Liver (tissue), 9 donors: Measurements from ENCODE around the gene MT1F. TPM values are rescaled to one million over a fixed set of nuclear protein-coding genes. Genes with fewer than 3 reads are reported as not detected.

ENCODE experiments used
- DNase-seq: peaks from one replicate; pipeline ENCODE4 v3.0.0-alpha.2; 2017; ENCODE audit warnings: low spot score
- H3K27ac ChIP-seq, 2 donors: one replicate each; pipeline ENCODE4 v1.7.0; 2013; ENCODE audit warnings: inconsistent platforms in 2 of 2, low read length in 2 of 2, control low read depth in 1 of 2, low read depth in 1 of 2, mild to moderate bottlenecking in 1 of 2
- H3K27me3 ChIP-seq, 4 donors: one replicate each; pipeline versions ENCODE4 v1.6.1 to v1.7.0; 2013; ENCODE audit warnings: low read length in 3 of 4, inconsistent platforms in 1 of 4, mild to moderate bottlenecking in 1 of 4, moderate library complexity in 1 of 4; ENCODE audit not compliant: control insufficient read depth in 4 of 4, insufficient read depth in 4 of 4
- H3K36me3 ChIP-seq, 4 donors: one replicate each; pipeline versions ENCODE4 v1.6.1 to v1.7.0; 2013; ENCODE audit warnings: low read length in 3 of 4, mild to moderate bottlenecking in 3 of 4, low read depth in 1 of 4, moderate library complexity in 1 of 4; ENCODE audit not compliant: control insufficient read depth in 4 of 4, insufficient read depth in 3 of 4
- H3K4me1 ChIP-seq, 4 donors: one replicate each; pipeline versions ENCODE4 v1.6.1 to v1.7.0; 2013; ENCODE audit warnings: low read length in 3 of 4, mild to moderate bottlenecking in 3 of 4, moderate library complexity in 1 of 4; ENCODE audit not compliant: control insufficient read depth in 4 of 4, insufficient read depth in 4 of 4
- H3K4me3 ChIP-seq, 3 donors: one replicate each; pipeline versions ENCODE4 v1.6.1 to v1.7.0; 2013; ENCODE audit warnings: low read length in 3 of 3, control low read depth in 1 of 3, low read depth in 1 of 3, mild to moderate bottlenecking in 1 of 3
- H3K9ac ChIP-seq, 2 donors: one replicate each; pipeline ENCODE4 v1.7.0; 2013; ENCODE audit warnings: low read length in 2 of 2, mild to moderate bottlenecking in 2 of 2, moderate library complexity in 2 of 2, control low read depth in 1 of 2, low read depth in 1 of 2
- H3K9me3 ChIP-seq, 4 donors: one replicate each; pipeline versions ENCODE4 v1.6.1 to v1.7.0; 2013; ENCODE audit warnings: low read length in 3 of 4; ENCODE audit not compliant: control insufficient read depth in 4 of 4
- ATF3 ChIP-seq: IDR thresholded peaks from 2 replicates; pipeline ENCODE4 v1.6.1; 2016; ENCODE audit warnings: antibody characterized with exemption
- EGR1 ChIP-seq, 2 donors: IDR thresholded peaks; 2 replicates each; pipeline ENCODE4 v1.6.1; 2016 to 2018; ENCODE audit warnings: antibody characterized with exemption in 2 of 2, low read depth in 2 of 2
- FOXA1 ChIP-seq: IDR thresholded peaks from 2 replicates; pipeline ENCODE4 v1.6.1; 2016; ENCODE audit warnings: antibody characterized with exemption
- FOXA2 ChIP-seq: IDR thresholded peaks from 2 replicates; pipeline ENCODE4 v1.6.1; 2016; ENCODE audit warnings: antibody characterized with exemption
- GABPA ChIP-seq, 2 donors: IDR thresholded peaks in 1 of 2; conservative IDR thresholded peaks in 1 of 2; 2 replicates each; pipeline ENCODE4 v1.6.1; 2016; ENCODE audit warnings: antibody characterized with exemption in 2 of 2, mild to moderate bottlenecking in 1 of 2, moderate library complexity in 1 of 2
- HNF4A ChIP-seq, 2 donors: conservative IDR thresholded peaks; 2 replicates each; pipeline ENCODE4 v1.6.1; 2016; ENCODE audit warnings: antibody characterized with exemption in 2 of 2, mild to moderate bottlenecking in 2 of 2
- HNF4G ChIP-seq: IDR thresholded peaks from 2 replicates; pipeline ENCODE4 v1.6.1; 2016; ENCODE audit warnings: antibody characterized with exemption
- JUND ChIP-seq, 2 donors: IDR thresholded peaks; 2 replicates each; pipeline ENCODE4 v1.6.1; 2016; ENCODE audit warnings: antibody characterized with exemption in 2 of 2
- MAX ChIP-seq: IDR thresholded peaks from 2 replicates; pipeline ENCODE4 v1.6.1; 2016; ENCODE audit warnings: antibody characterized with exemption
- NR2F2 ChIP-seq: IDR thresholded peaks from 2 replicates; pipeline ENCODE4 v1.6.1; 2016; ENCODE audit warnings: antibody characterized with exemption
- RAD21 ChIP-seq, 2 donors: IDR thresholded peaks; 2 replicates each; pipeline ENCODE4 v1.6.1; 2016; ENCODE audit warnings: antibody characterized with exemption in 2 of 2, mild to moderate bottlenecking in 2 of 2
- REST ChIP-seq: IDR thresholded peaks from 2 replicates; pipeline ENCODE4 v1.6.1; 2016; ENCODE audit warnings: antibody characterized with exemption, mild to moderate bottlenecking
- RXRA ChIP-seq, 2 donors: IDR thresholded peaks; 2 replicates each; pipeline ENCODE4 v1.6.1; 2017 to 2018; ENCODE audit warnings: antibody characterized with exemption in 2 of 2, mild to moderate bottlenecking in 1 of 2
- SP1 ChIP-seq: IDR thresholded peaks from 2 replicates; pipeline ENCODE4 v1.6.1; 2018; ENCODE audit warnings: antibody characterized with exemption, mild to moderate bottlenecking
- TAF1 ChIP-seq: conservative IDR thresholded peaks from 2 replicates; pipeline ENCODE4 v1.6.1; 2016; ENCODE audit warnings: antibody characterized with exemption, mild to moderate bottlenecking
- YY1 ChIP-seq: IDR thresholded peaks from 2 replicates; pipeline ENCODE4 v1.6.1; 2016; ENCODE audit warnings: antibody characterized with exemption, mild to moderate bottlenecking
- ZBTB33 ChIP-seq: IDR thresholded peaks from 2 replicates; pipeline ENCODE4 v1.6.1; 2016; ENCODE audit warnings: antibody characterized with exemption
- WGBS: extraction: QIAGEN DNeasy Blood & Tissue Kit; methylation state at CpG from one replicate; pipeline ENCODE4 v1.1.7; 2013; 5-methylcytosine and 5-hydroxymethylcytosine counted together
- polyA plus RNA-seq, 2 donors: library from polyadenylated mRNA; stranded (reverse) in 1 of 2; unstranded in 1 of 2; fragments of 200-250 nt in 1 of 2; fragments of >200 nt in 1 of 2; fragmentation: Nextera tagmentation in 1 of 2; extraction: Ambion mirVana in 1 of 2; gene quantifications; one replicate each; pipeline versions ENCODE4 v1.2.1 to v1.2.3, GENCODE V29; 2013 to 2015
- total RNA-seq, 2 donors: library from RNA; depleted of rRNA; stranded (reverse); fragments of >200 nt; gene quantifications; one replicate each; pipeline ENCODE4 v1.2.3, GENCODE V29; 2014
- TF ChIP-seq, protein P1 (sequence below): fragments of 150-350 bp; IDR thresholded peaks from 2 replicates; pipeline ENCODE4 v1.5.1; 2017; ENCODE audit warnings: improper control_type of control experiment, low read depth, low read length; ENCODE audit not compliant: missing input control
- donor health status: healthy.
- donor health status: healthy.
- donor health status: healthy.
- donor health status: healthy.
- donor health status: healthy.

Gene MT1F
- total RNA-seq (100 to 1,000 TPM in 1 of 2 donors, 10 to 100 TPM in 1; 14.2 to 142 TPM), polyA plus RNA-seq (100 to 1,000 TPM; 126 to 895 TPM)

GRCh38 chr16:56657555-56658326 is at the start of gene MT1F:
Gene MT1F (plus strand): TSS chr16:56657959. CDS start chr16:56658059, 100 bp downstream.
- Histone ChIP-seq H3K36me3 (peaks cover 0 to 3% (median 0%) of the 10 kb centered on the region in 4 donors), H3K9ac (peak within 1 kb of the TSS; percentile 48 to 55)

More at GRCh38 chr16:56657555-56658326, at the start of gene MT1F:
- peak; percentile 42 to 67 for TF ChIP-seq RAD21 (IDR thresholded peaks at IDR 0.05)
- peak; percentile 12 for TF ChIP-seq REST
- TF ChIP-seq SP1: peak; percentile 94
- TF ChIP-seq TAF1: peak; percentile 36
- TF ChIP-seq GABPA (IDR thresholded peaks at IDR 0.05 in 1 of 2, conservative IDR thresholded peaks at IDR 0.05 in 1 of 2): no peak
- no peak for TF ChIP-seq FOXA1
- TF ChIP-seq RXRA (IDR thresholded peaks at IDR 0.05): peak; percentile 84 to 91
- TF ChIP-seq EGR1 (IDR thresholded peaks at IDR 0.05; ENCODE audit: low read depth in 2 of 2): no peak
- TF ChIP-seq NR2F2: peak; percentile 46
- peak in 1 of 2 donors; percentile 42 for TF ChIP-seq JUND (IDR thresholded peaks at IDR 0.05)
- TF ChIP-seq FOXA2: no peak
- TF ChIP-seq ZBTB33: no peak
- TF ChIP-seq, protein P1, sequence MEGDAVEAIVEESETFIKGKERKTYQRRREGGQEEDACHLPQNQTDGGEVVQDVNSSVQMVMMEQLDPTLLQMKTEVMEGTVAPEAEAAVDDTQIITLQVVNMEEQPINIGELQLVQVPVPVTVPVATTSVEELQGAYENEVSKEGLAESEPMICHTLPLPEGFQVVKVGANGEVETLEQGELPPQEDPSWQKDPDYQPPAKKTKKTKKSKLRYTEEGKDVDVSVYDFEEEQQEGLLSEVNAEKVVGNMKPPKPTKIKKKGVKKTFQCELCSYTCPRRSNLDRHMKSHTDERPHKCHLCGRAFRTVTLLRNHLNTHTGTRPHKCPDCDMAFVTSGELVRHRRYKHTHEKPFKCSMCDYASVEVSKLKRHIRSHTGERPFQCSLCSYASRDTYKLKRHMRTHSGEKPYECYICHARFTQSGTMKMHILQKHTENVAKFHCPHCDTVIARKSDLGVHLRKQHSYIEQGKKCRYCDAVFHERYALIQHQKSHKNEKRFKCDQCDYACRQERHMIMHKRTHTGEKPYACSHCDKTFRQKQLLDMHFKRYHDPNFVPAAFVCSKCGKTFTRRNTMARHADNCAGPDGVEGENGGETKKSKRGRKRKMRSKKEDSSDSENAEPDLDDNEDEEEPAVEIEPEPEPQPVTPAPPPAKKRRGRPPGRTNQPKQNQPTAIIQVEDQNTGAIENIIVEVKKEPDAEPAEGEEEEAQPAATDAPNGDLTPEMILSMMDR: no peak
- peak; percentile 26 for TF ChIP-seq ATF3
- TF ChIP-seq HNF4G: peak; percentile 53
- peak; percentile 75 to 79 for TF ChIP-seq HNF4A (conservative IDR thresholded peaks at IDR 0.05)
- TF ChIP-seq MAX: peak; percentile 48
- peak; percentile 30 for TF ChIP-seq YY1
- peak within 1 kb of the TSS; percentile 70 to 85 for H3K27ac ChIP-seq
- H3K4me3 ChIP-seq: peak within 1 kb of the TSS; percentile 54 to 74 (median 69)
- under 1% methylated on average over 46 of the region's 46 CpGs for WGBS
- no peaks in the 10 kb centered on the region for H3K27me3 ChIP-seq
- DNase-seq: peak; percentile 80
- H3K9me3 ChIP-seq: no peaks in the 10 kb centered on the region
- H3K4me1 ChIP-seq: peaks cover 6 to 19% (median 15%) of the 10 kb centered on the region in 4 donors
